ENCODE results near the gene MRPS15.

DNA sequence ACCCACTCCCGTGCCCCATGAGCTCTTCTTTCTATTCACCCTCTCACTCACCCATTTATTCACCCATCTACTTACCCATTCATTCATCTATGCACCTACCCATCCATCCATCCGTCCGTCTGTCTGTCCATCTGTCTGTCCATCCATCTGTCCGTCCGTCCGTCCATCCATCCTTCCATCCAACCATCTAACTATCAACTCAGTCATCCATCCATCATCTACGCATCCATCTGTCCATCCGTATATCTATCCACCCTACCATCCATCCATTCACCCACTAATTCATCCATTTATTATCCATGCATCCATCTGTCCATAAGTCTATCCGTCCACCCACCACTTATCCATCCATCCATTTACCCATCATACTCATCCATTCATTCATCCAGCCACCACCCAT is 29.3 kb upstream of the MRPS15 start:
- TF ChIP-seq, protein P1, sequence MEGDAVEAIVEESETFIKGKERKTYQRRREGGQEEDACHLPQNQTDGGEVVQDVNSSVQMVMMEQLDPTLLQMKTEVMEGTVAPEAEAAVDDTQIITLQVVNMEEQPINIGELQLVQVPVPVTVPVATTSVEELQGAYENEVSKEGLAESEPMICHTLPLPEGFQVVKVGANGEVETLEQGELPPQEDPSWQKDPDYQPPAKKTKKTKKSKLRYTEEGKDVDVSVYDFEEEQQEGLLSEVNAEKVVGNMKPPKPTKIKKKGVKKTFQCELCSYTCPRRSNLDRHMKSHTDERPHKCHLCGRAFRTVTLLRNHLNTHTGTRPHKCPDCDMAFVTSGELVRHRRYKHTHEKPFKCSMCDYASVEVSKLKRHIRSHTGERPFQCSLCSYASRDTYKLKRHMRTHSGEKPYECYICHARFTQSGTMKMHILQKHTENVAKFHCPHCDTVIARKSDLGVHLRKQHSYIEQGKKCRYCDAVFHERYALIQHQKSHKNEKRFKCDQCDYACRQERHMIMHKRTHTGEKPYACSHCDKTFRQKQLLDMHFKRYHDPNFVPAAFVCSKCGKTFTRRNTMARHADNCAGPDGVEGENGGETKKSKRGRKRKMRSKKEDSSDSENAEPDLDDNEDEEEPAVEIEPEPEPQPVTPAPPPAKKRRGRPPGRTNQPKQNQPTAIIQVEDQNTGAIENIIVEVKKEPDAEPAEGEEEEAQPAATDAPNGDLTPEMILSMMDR (IDR thresholded peaks at IDR 0.05; ENCODE audit: low read depth, low read length) = no peak
- TF ChIP-seq EZH2phosphoT487 (IDR thresholded peaks at IDR 0.05; ENCODE audit: low read depth) = no peak
